GM23338 (cell line): Measurements from ENCODE around the gene OCA2.

Experiments
- CTCF ChIP-seq, 2 experiments: fragments of 200-600 bp in 1 of 2; sonication (generic) in 1 of 2; conservative IDR thresholded peaks; 2 replicates each; pipeline versions ENCODE4 v1.5.1 to v1.6.1; 2016 to 2017; ENCODE audit warnings: antibody characterized with exemption in 2 of 2, low read depth in 2 of 2, mild to moderate bottlenecking in 2 of 2, moderate library complexity in 1 of 2
- EZH2 ChIP-seq: fragments of 200-600 bp; sonication (generic); IDR thresholded peaks from one replicate; pipeline ENCODE4 v1.8.0; 2017; ENCODE audit warnings: antibody characterized with exemption, mild to moderate bottlenecking, low read depth; ENCODE audit not compliant: unreplicated experiment
- EZH2phosphoT487 ChIP-seq: fragments of 200-600 bp; sonication (generic); IDR thresholded peaks from one replicate; pipeline ENCODE4 v1.8.1; 2018; ENCODE audit warnings: antibody characterized with exemption; ENCODE audit not compliant: unreplicated experiment
- JUNB ChIP-seq: IDR thresholded peaks from one replicate; pipeline ENCODE4 v1.6.1; 2016; ENCODE audit warnings: antibody characterized with exemption; ENCODE audit not compliant: unreplicated experiment
- POLR2AphosphoS5 ChIP-seq: IDR thresholded peaks from 2 replicates; pipeline ENCODE4 v1.6.1; 2016; ENCODE audit warnings: antibody characterized with exemption, low read depth
- REST ChIP-seq: IDR thresholded peaks from one replicate; pipeline ENCODE4 v1.6.1; 2018; ENCODE audit warnings: antibody characterized with exemption; ENCODE audit not compliant: unreplicated experiment

- no peak for TF ChIP-seq CTCF (conservative IDR thresholded peaks at IDR 0.05; ENCODE audit: low read depth in 2 of 2)
- no peak for TF ChIP-seq POLR2AphosphoS5
- TF ChIP-seq JUNB, result no peak
- TF ChIP-seq REST, result no peak
- TF ChIP-seq EZH2, result no peak
- TF ChIP-seq EZH2phosphoT487, result no peak
These were observed 97.5 kb downstream of the OCA2 start for GRCh38 chr15:28001641-28002040.
